GM20000 (cell line): ENCODE measurements around the gene SYNDIG1.

Experiments used
- DNase-seq: peaks from one replicate; pipeline ENCODE4 v3.0.0; 2012; ENCODE audit warnings: low spot score
- CTCF ChIP-seq: IDR thresholded peaks from 2 replicates; pipeline ENCODE4 v1.5.1; 2012; ENCODE audit warnings: mild to moderate bottlenecking, control low read depth; ENCODE audit errors: extremely low read depth, missing control alignments

Gene SYNDIG1

DNA sequence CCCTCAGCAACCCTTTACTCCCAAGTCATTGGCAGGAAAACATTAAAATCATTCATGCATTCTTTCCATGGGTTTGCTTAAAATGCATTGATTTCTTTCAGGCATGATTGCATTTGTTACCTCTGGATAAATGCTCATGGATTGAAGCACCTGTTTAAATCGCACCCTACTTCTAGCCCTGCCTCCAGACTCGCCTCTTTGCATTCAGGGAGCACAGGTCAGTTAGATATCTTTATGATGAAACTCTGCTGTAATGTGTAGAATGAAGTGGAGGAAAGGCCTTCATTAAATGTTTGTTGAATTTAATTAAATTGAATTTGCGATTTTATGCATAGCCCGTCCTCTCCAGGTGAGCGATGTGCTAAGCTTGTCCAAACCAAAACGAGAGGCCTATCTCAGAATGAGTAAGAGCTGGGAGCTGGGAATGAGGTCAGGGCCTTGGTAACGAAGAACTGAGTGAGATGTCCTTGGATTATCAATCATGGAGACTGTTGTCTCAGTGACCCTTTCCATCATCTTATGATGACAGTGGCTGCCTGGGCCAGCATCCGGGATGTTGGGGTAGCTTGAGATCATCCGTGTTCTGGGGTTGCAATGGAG, 210.1 kb downstream of the SYNDIG1 start:
- no peak for TF ChIP-seq CTCF
- DNase-seq, result no peak

GRCh38 chr20:24681634-24682495, 212.4 kb downstream of the SYNDIG1 start:
- DNase-seq, result no peak
- no peak for TF ChIP-seq CTCF

DNA sequence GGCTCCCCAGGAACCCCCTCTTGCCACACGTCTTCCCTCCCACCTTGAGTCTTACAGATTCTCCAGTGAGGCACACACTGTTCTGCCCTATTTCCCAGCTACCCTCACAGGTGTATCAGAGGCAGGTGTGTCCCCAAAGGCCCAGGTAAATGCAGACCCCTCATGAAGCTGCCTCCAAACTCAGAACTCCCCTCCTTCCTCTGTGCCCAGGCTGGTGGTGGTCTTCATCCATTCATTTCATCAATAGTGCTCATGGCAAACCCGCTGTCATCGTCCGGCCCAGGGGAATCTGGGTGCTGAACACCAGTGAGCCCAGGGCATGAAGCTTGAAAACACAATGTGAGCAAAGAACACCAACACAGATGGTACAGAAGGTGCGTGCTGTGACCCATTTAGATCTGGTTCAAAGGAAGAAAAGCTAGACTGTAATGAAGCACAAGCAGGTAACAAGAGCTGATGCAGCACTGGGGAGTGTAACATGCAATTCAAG, 213.1 kb downstream of the SYNDIG1 start:
- TF ChIP-seq CTCF, result no peak

GRCh38 chr20:24683676-24684075, 214.2 kb downstream of the SYNDIG1 start:
- DNase-seq, result no peak
- TF ChIP-seq CTCF, result no peak

More for the DNA sequence above, 213.1 kb downstream of the SYNDIG1 start:
- no peak for DNase-seq

- DNase-seq, result no peak
- TF ChIP-seq CTCF, result no peak
These were observed 215.0 kb downstream of the SYNDIG1 start for GRCh38 chr20:24684421-24684871.

GRCh38 chr20:24684956-24685691, 215.7 kb downstream of the SYNDIG1 start:
- no peak for TF ChIP-seq CTCF
- no peak for DNase-seq

GRCh38 chr20:24685736-24686135, 216.3 kb downstream of the SYNDIG1 start:
- DNase-seq, result no peak
- no peak for TF ChIP-seq CTCF
